HL-60 (cell line): Measurements from ENCODE around the gene ZMYND8.

ENCODE experiments used
- TF ChIP-seq, protein P1 (sequence below): IDR thresholded peaks from one replicate; pipeline ENCODE4 v1.5.1; 2011; ENCODE audit warnings: low read length, control low read depth, inconsistent platforms; ENCODE audit not compliant: insufficient read depth
- TF ChIP-seq, protein P2 (sequence below): IDR thresholded peaks from 2 replicates; pipeline ENCODE4 v1.6.1; 2012; ENCODE audit warnings: low read depth; ENCODE audit not compliant: insufficient replicate concordance

DNA sequence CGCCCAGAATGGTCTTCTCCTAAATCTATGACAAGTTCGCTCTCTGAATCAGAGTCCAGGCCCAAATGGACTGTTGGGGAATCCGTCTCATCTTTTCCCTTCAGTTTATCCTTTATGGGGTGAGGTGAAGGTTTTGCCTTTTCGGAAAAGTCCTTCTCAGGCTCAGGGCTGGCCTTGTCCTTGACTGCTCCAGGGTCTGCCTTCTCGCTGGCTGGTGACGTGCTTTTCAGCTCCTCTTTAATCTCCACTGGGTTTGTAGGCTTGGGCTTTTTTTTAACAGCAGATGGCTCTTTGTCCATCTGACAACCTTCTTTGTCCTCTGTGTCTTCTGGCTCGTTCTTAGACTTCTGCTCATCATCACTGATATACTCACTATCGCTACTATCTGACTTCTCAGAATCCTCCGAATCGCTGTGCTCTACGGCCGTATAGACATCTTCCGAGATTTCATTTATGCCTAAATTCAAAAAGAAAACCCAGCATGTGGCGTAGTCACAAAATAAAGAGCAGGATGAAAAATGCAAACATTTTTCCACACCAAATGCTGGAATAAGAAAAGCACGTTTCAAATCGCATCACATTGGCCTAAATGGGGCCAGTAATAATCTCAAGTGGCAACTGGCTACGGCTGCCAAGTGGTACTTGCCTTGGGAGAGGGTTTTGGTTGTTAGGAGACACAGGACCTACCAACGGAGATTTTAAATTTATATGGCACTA lies 110.3 kb downstream of the ZMYND8 start:
- TF ChIP-seq, protein P1, sequence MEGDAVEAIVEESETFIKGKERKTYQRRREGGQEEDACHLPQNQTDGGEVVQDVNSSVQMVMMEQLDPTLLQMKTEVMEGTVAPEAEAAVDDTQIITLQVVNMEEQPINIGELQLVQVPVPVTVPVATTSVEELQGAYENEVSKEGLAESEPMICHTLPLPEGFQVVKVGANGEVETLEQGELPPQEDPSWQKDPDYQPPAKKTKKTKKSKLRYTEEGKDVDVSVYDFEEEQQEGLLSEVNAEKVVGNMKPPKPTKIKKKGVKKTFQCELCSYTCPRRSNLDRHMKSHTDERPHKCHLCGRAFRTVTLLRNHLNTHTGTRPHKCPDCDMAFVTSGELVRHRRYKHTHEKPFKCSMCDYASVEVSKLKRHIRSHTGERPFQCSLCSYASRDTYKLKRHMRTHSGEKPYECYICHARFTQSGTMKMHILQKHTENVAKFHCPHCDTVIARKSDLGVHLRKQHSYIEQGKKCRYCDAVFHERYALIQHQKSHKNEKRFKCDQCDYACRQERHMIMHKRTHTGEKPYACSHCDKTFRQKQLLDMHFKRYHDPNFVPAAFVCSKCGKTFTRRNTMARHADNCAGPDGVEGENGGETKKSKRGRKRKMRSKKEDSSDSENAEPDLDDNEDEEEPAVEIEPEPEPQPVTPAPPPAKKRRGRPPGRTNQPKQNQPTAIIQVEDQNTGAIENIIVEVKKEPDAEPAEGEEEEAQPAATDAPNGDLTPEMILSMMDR: no peak
- TF ChIP-seq, protein P2, sequence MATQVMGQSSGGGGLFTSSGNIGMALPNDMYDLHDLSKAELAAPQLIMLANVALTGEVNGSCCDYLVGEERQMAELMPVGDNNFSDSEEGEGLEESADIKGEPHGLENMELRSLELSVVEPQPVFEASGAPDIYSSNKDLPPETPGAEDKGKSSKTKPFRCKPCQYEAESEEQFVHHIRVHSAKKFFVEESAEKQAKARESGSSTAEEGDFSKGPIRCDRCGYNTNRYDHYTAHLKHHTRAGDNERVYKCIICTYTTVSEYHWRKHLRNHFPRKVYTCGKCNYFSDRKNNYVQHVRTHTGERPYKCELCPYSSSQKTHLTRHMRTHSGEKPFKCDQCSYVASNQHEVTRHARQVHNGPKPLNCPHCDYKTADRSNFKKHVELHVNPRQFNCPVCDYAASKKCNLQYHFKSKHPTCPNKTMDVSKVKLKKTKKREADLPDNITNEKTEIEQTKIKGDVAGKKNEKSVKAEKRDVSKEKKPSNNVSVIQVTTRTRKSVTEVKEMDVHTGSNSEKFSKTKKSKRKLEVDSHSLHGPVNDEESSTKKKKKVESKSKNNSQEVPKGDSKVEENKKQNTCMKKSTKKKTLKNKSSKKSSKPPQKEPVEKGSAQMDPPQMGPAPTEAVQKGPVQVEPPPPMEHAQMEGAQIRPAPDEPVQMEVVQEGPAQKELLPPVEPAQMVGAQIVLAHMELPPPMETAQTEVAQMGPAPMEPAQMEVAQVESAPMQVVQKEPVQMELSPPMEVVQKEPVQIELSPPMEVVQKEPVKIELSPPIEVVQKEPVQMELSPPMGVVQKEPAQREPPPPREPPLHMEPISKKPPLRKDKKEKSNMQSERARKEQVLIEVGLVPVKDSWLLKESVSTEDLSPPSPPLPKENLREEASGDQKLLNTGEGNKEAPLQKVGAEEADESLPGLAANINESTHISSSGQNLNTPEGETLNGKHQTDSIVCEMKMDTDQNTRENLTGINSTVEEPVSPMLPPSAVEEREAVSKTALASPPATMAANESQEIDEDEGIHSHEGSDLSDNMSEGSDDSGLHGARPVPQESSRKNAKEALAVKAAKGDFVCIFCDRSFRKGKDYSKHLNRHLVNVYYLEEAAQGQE: no peak
